GM21619 (cell line): Measurements from ENCODE around the gene CGB1.
"Not testable (repeated sequence)": the region's sequence is repeated elsewhere in the genome, so short reads cannot be mapped to it uniquely, and the experiment has no call there.

Experiments used
- ATAC-seq: cut with Tn5 transposase; IDR thresholded peaks from one replicate; pipeline ENCODE4 v1.9.1; 2021; ENCODE audit not compliant: unreplicated experiment

CGB1 gene

DNA sequence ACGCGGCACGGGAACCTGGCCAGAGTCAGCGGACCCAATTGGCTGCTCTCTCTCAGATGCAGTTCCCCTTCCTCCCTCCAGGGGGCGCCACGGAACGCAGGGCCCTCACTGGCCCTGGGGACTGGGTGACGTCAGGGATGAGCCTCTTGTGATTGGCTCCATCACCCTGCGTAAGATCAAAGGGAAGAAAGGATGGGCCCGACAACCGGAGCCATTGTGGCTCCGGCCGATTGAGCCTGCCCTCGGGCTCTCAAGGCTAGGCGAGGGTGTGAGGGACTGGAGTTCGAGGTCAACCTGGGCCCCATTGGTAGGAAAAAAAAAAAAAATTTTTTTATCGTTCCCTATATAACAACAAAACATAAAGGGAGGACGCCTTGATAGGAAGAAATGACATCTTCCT, at the start of gene CGB1:
Gene CGB1, minus strand, starts transcription at position 81 of the 400 bp plus-strand sequence. CDS start 184 bp downstream, outside the sequence.
- ATAC-seq = not testable (repeated sequence)

DNA sequence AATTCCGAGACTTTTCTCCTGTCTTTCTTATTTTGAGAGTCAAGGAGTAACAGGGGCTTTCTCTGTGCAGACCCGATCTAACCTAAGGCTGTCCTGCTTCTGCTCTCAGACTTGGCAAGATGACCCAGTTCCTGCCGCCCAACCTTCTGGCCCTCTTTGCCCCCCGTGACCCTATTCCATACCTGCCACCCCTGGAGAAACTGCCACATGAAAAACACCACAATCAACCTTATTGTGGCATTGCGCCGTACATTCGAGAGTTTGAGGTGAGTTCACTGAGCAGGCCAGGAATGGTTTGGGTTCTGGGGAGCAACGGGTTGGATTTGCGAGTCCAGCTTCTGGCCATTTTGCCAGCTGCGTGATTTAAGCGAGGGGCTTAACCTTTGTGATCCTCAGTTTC, 49.6 kb upstream of the CGB1 start:
- no peak for ATAC-seq

GRCh38 chr19:49085868-49086232, 49.2 kb upstream of the CGB1 start:
- ATAC-seq = no peak

DNA sequence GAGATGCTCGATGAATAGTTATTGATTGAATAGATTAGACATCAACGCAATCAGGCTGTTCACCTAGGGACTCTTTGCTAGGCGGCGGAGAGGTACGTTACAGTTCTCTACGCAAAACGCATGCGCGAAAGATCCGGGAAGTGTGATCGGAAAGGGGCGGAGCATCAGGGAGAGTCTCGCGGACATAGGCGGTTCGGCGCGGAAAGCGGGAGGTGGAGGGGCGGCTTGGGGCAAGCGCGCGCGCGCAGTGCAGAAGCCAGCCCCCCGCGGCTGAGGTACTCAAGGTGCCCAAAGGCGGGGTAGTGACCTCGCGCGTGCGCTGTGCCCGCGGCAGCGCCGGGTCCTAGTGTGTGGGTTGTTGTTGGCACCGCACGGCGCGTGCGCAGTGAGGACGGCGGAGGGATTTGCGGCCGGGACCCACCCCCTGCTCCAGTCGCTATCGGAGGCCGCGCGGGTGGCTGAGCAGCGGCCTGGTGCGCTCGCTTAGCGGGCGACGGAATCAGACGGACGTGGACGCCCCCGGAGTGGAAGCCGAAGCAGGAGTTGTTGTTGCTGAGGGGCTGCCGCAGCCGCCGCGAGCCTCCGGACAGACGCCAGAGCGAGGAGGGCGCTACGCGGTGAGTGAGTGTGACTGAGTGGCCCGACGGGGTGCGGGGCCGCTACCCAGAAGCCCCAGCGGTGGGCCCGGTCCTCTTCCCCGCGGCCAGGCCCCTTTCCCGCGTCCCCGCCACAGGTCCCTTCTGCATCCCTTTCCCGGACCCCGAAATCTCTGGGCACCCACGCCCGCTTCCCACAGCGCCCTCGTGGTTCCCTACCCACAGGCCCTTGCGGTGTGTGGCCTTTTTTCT, 48.5 kb upstream of the CGB1 start, which contains the start of gene SNRNP70:
Gene SNRNP70, plus strand, starts transcription at position 432 of the 848 bp plus-strand sequence. CDS start 964 bp downstream, outside the sequence.
- ATAC-seq = peak; percentile 83

DNA sequence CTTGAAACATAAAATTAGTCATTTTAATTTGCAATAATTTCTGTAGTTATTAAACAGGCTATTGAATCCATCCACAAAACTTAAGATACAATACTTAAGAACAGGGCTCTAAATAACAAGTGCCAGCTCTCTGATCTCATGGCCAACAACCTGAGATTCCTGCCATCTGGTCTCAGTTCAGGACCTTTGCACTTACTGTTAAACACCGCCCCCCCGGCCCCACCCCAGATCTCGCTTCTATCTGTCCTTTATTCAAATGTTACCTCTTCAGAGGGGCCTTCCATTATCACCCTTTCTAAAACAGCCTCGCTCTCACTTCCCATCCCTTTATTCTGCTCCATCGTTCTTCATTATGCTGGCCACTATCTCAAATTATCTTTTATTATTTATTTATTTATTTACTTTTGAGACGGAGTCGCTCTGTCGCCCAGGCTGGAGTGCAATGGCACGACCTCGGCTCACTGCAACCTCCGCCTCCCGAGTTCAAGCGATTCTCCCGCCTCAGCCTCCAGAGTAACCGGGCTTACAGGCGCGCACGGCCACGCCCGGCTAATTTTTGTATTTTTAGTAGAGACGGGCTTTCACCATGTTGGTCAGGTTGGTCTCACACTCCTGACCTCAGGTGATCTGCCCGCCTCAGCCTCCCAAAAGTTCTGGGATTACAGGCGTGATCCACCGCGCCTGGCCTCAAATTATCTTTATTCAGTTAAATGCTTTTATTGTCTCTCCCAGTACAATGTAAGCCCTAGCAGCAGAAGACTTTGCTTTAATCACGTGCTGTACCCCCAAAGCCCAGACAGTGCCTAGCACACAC, 47.7 kb upstream of the CGB1 start:
- no peak for ATAC-seq

GRCh38 chr19:49081273-49081672, 44.6 kb upstream of the CGB1 start:
- ATAC-seq = no peak

- no peak for ATAC-seq
Measured at GRCh38 chr19:49080392-49080791, 43.7 kb upstream of the CGB1 start.

DNA sequence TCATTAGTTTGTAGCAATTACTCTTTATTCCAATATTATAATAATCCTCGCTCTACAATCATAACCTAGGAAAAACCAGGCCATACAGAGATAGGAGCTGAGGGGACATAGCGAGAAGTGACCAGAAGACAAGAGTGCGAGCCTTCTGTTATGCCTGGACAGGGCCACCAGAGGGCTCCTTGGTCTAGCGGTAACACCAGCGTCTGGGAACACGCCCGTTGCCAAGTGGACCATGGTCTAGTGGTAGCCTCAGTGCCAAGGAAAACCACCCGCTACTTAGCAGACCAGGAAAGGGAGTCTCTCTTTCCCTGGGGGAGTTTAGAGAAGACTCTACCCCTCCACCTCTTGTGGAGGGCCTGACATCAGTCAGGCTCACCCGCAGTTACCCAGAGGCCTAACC, 38.2 kb upstream of the CGB1 start:
- ATAC-seq = not testable (repeated sequence)

GRCh38 chr19:49073514-49074378, 37.1 kb upstream of the CGB1 start:
- ATAC-seq = no peak

GRCh38 chr19:49071860-49072547, 35.3 kb upstream of the CGB1 start:
- ATAC-seq = no peak

DNA sequence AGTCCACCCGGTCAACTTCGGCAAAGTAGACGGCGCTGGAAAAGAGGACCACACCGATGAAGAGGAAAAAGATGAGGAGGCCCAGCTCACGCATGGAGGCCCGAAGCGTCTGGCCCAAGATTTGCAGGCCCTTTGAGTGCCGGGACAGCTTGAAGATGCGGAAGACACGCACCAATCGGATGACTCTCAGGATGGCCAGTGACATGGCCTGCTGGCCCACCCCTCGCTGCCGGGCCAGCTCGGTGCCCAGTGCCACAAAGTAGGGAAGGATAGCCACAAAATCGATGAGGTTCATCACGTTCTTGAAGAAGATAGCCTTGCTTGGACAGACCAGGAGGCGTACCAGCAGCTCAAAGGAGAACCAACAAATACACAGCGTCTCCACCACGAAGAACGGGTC, 33.7 kb upstream of the CGB1 start:
- no peak for ATAC-seq

GRCh38 chr19:49069026-49069425, 32.3 kb upstream of the CGB1 start:
- no peak for ATAC-seq

DNA sequence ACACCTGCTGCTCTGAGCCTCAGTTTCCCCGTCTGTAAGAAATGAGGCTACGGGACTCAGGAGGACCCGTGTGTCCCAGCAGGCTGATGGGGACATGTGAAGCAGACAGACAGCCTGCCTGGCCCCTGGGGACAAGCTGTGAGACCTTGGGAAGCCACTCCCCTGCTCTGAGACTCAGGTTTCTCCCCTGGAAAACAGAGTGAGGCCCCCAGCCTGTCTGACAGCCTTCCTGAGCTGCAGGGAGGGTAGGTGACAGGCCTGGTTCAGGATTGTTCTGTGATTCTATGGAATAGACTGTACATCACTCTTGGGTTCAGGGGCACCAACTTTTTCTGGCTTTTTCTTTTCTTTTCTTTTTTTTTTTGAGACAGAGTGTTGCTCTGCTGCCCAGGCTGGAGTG, 30.9 kb upstream of the CGB1 start:
- no peak for ATAC-seq

- ATAC-seq = no peak
Measured at GRCh38 chr19:49065905-49066512, 29.3 kb upstream of the CGB1 start.

DNA sequence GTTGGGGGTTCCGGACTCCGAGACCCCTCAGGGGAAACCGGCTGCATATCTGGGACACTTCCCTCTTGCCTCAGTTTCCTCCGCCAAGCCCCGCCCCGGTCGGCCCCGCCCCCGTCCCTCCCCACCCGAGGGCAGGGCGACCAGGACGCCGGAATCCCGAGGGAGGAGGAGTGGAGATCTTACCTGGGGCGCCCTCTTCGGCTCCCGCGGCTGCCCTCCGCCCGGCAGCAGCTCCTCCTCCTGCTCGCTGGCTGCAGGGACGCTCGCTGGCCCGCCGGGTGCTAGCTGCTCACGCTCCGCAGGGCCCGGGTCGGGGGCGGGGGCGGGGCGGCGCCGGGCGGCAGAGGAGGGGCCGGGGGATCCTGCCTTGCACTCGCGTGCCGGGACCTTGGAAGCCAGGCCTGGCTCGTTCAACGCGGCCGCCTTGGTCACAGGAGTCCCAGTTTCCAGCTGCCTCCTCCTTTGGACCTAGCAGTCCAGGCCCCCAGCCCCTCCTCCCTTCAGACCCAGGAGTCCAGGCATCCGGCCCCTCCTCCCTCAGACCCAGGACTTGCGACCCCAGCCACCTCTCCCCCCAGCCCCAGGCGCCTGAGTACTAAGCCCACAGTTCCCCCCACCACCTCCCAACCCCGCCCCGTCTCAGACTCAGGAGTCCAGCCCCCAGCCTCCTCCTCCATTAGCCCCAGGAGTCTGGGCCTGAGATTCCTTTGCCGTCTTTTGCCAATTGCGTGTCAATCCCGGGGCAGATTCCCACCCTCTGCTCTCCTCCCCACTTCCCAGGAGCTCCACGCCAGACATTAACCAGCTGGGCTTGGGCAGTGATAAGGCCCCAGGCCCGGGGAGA, 28.3 kb upstream of the CGB1 start, which contains the start of gene NTF4:
Gene NTF4, minus strand, starts transcription at position 51 of the 844 bp plus-strand sequence. CDS start 2,821 bp downstream, outside the sequence.
- no peak for ATAC-seq

- ATAC-seq = no peak
Measured at GRCh38 chr19:49064029-49064629, 27.4 kb upstream of the CGB1 start.

DNA sequence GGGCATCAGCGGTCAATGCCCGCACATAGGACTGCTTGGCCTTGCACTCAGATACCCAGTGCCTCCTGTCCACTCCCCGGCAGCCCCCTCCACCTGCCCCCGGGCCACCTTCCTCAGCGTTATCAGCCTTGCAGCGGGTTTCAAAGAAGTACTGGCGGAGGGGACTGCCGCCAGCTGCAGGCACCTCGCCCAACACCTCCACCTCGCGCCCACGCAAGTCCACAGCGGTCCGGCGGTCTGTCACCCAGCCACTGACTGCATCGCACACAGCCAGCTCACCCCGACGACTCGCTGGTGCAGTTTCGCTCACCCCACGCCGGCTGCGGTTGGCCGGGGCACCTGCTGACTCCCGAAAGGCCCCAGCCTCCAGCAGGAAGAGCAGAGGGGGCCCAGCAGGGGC, 24.8 kb upstream of the CGB1 start:
- ATAC-seq = no peak

DNA sequence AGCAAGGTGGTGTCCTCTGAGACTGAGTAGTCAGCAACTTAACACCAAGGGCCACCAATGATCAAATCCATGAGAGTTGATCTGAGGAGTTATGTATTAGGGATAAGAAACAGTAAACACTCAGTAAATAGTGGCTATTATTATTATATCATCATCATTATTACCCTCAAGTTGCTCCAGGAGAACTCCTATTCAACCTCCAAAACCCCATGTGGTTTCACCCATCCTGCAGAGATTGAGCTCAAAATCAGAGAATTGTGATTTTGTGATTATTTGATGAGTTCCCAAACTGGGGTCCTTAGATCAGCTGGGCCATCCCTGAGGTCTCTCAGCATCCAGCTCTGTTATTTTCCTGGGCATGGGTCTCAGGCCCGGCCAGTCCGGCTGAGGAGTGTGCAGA, 24.3 kb upstream of the CGB1 start:
- no peak for ATAC-seq

- no peak for ATAC-seq
Measured at GRCh38 chr19:49059053-49059452, 22.4 kb upstream of the CGB1 start.
